Ammon's horn (tissue), 1 donor: ENCODE data around the gene POGLUT3.

Experiments used
- DNase-seq: peaks from one replicate; pipeline ENCODE4 v3.0.0-alpha.2; 2016; ENCODE audit warnings: low spot score

Gene POGLUT3

GRCh38 chr11:108500169-108500568, 2.0 kb upstream of the POGLUT3 start:
- DNase-seq, result no peak

GRCh38 chr11:108498816-108499408, 728 bp upstream of the POGLUT3 start:
- DNase-seq, result no peak

GRCh38 chr11:108497317-108498045, 703 bp downstream of the POGLUT3 start:
- peak; percentile 83 for DNase-seq

- no peak for DNase-seq
Measured at GRCh38 chr11:108496643-108497256, 1.4 kb downstream of the POGLUT3 start.

DNA sequence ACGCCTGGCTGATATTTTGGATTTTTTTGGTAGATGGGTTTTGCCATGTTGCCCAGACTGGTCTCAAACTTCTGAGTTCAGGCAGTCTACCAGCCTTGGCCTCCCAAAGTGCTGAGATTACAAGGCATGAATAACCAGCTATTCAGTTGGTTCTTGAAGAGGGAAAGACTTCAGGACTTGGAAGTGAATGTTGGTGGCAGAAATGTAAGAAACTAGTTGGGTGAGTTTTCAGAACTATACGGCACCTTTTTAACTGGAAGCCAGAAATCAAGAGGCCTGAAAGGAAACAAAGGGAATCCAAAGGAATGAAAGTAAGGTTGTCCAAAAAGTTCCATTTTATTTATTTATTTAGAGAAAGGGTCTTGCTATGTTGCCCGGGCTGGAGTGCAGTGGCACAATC, 2.9 kb downstream of the POGLUT3 start:
- DNase-seq, result no peak

DNA sequence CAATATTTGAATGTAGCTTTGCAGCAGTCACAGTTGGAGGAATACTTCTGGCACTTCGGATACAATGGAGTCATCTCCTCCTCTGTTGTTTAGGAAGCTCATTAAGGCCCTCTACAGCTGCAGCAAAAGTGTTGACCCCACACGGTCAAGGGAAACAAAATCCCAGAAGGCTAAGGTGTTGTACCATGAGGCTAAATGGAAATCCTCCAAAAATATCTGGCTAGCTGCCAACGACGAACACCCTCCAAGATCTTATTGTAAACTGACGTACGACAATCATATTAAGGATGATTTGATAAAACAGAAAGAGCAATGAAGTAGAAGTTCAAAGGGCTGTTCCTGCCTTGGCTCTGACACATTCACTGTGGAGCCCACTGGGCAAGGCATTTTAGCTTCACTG, 4.0 kb downstream of the POGLUT3 start:
- DNase-seq, result no peak

DNA sequence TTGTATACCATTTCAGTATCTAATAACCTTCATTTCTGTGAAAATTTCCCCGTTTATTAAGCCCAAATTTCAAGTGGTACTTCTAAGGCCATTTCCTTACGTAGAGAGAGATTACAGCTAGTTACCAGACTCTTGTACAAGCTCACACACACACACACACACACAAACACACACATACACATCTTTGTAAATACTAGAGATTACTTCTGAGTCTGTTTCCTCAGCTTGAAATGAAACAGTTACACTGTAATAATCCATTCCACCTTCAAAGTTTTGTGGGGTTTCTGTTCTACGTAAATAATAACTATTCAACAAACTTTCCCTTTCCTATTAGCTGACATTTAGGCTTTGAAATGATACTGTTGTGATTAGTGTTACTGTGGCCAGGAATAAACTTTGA, 6.2 kb downstream of the POGLUT3 start:
- DNase-seq, result no peak

- no peak for DNase-seq
Measured at GRCh38 chr11:108486828-108487227, 11.4 kb downstream of the POGLUT3 start.

- no peak for DNase-seq
Measured at GRCh38 chr11:108486331-108486730, 11.9 kb downstream of the POGLUT3 start.

- DNase-seq, result no peak
Measured at GRCh38 chr11:108483163-108483562, 15.0 kb downstream of the POGLUT3 start.

DNA sequence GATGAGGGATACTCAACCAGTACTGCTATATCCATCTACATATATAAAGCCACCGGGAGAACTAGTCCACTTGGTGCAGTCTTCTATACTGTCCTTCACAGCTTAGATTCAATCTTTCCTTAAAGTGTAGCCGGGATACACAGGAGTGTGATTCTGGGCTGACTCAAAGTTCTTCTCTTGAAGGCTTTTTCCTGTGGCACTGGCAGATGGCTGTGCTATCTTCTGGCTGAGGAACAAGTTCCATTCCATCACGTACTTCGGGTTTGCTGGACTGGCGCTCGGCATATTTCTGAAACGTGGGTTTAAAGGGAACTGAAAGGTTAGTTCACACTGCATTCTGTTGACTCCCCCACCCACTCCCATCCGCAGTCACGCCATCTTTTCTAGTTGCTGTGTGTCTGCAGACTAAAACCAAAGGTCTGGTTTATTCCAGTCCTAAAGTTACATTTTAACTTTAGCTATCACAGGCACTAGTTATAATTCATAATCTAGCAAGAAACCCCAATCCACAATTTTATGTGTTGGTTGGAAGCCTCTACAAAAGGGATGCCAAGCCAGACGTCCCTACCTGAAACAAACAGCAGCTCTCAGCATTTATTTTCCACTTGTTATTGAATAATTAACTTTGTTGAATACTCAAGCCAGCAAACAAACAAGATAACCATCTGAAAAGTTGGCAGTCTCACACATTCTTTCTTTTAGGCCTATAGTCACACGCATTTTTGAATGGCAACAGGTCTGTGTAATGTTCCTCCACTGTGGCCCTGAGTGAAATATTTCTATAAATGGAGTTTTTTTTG, 23.3 kb downstream of the POGLUT3 start:
- DNase-seq, result no peak

- no peak for DNase-seq
Measured at GRCh38 chr11:108472681-108473080, 25.5 kb downstream of the POGLUT3 start.

- DNase-seq, result no peak
Measured at GRCh38 chr11:108468478-108468864, 29.7 kb downstream of the POGLUT3 start.

- DNase-seq, result peak; percentile 99
Measured at GRCh38 chr11:108467091-108467823, 30.9 kb downstream of the POGLUT3 start, which contains the start of gene C11orf65. C11orf65 (minus strand) TSS chr11:108467529; CDS start chr11:108461559, 5,970 bp downstream.

DNA sequence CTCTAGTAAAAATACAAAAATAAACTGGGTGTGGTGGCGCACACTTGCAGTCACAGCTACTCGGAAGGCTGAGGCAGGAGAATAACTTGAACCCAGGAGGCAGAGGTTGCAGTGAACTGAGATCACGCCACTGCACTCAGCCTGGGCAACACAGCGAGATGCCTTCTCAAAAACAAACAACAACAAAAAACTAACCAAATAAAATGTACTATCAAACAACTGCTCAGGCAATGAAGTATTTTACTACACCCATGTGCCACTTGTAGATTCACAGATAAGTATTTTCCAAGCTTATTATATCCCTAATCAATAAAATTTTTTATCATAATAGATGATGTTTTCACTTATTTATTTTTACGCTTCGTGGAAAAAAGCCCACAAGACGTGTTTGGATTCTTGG, 31.8 kb downstream of the POGLUT3 start:
- no peak for DNase-seq

DNA sequence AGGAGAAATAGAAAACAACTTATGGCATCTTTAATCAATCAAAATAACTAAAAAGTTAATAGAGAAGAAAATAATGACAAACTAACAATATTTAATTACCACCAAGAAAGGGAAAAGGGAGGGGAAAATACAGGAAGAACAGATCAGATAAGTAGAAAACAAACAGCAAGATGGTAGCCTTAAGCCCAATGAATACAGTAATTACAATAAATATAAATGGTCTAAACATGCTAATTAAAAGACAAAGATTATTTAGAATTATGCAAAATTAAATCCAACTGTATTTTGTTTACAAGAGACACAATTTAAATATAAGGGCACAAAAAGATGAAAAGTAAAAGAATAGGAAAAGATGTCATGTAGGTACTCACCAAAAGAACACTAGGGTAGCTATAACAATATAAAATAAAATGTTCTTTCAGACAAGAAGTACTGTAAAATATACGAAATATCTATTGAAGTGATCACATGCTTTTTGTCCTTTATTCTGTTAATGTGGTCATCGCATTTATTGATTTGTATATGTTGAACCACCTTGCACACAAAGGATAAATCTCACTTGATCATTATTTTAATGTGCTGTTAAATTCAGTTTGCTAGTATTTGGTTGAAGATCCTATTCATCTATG, 44.9 kb downstream of the POGLUT3 start:
- DNase-seq, result no peak
